ENCODE results near the gene RMI2.

The RMI2 gene

GRCh38 chr16:11329891-11330290 lies 15.4 kb upstream of the RMI2 start:
- Histone ChIP-seq H3K36me3 (ENCODE audit: insufficient read depth, low read length) (no peaks in the 10 kb centered on the region), H3K4me1 (ENCODE audit: insufficient read depth, low read length) (peaks cover 17% of the 10 kb centered on the region), H3K9ac (ENCODE audit: low read depth, low read length) (no peak overlapping the region), H3K9me3 (ENCODE audit: control insufficient read depth, insufficient read depth, low read length) (peaks cover 5% of the 10 kb centered on the region)

- peaks cover 17% of the 10 kb centered on the region for H3K4me1 ChIP-seq (ENCODE audit: insufficient read depth, low read length)
- H3K36me3 ChIP-seq (ENCODE audit: insufficient read depth, low read length) = no peaks in the 10 kb centered on the region
- H3K9me3 ChIP-seq (ENCODE audit: control insufficient read depth, insufficient read depth, low read length) = peaks cover 5% of the 10 kb centered on the region
- H3K9ac ChIP-seq (ENCODE audit: low read depth, low read length) = no peak overlapping the region
Observed at GRCh38 chr16:11330526-11331237, 14.6 kb upstream of the RMI2 start.

- peaks cover 8% of the 10 kb centered on the region for H3K9me3 ChIP-seq (ENCODE audit: control insufficient read depth, insufficient read depth, low read length)
- H3K9ac ChIP-seq (ENCODE audit: low read depth, low read length) = no peak overlapping the region
- H3K4me1 ChIP-seq (ENCODE audit: insufficient read depth, low read length) = peaks cover 15% of the 10 kb centered on the region
- H3K36me3 ChIP-seq (ENCODE audit: insufficient read depth, low read length) = no peaks in the 10 kb centered on the region
Observed at GRCh38 chr16:11331967-11332366, 13.3 kb upstream of the RMI2 start.

- no peaks in the 10 kb centered on the region for H3K36me3 ChIP-seq (ENCODE audit: insufficient read depth, low read length)
- no peak overlapping the region for H3K9ac ChIP-seq (ENCODE audit: low read depth, low read length)
- peaks cover 10% of the 10 kb centered on the region for H3K4me1 ChIP-seq (ENCODE audit: insufficient read depth, low read length)
- peaks cover 8% of the 10 kb centered on the region for H3K9me3 ChIP-seq (ENCODE audit: control insufficient read depth, insufficient read depth, low read length)
Observed at GRCh38 chr16:11333010-11333409, 12.2 kb upstream of the RMI2 start.

- Histone ChIP-seq H3K4me1 (ENCODE audit: insufficient read depth, low read length) (peaks cover 10% of the 10 kb centered on the region), H3K9ac (ENCODE audit: low read depth, low read length) (no peak overlapping the region), H3K36me3 (ENCODE audit: insufficient read depth, low read length) (no peaks in the 10 kb centered on the region), H3K9me3 (ENCODE audit: control insufficient read depth, insufficient read depth, low read length) (peaks cover 8% of the 10 kb centered on the region)
Observed at GRCh38 chr16:11333702-11334101, 11.6 kb upstream of the RMI2 start.

- Histone ChIP-seq H3K36me3 (ENCODE audit: insufficient read depth, low read length) (no peaks in the 10 kb centered on the region), H3K4me1 (ENCODE audit: insufficient read depth, low read length) (peaks cover 4% of the 10 kb centered on the region; the same call in 1 of the 2 replicates), H3K9ac (ENCODE audit: low read depth, low read length) (no peak overlapping the region), H3K9me3 (ENCODE audit: control insufficient read depth, insufficient read depth, low read length) (peaks cover 8% of the 10 kb centered on the region)
Observed at GRCh38 chr16:11334831-11335404, 10.3 kb upstream of the RMI2 start.

GRCh38 chr16:11339075-11339474 lies 6.2 kb upstream of the RMI2 start:
- H3K36me3 ChIP-seq (ENCODE audit: insufficient read depth, low read length) = no peaks in the 10 kb centered on the region

GRCh38 chr16:11340710-11341109 lies 4.5 kb upstream of the RMI2 start:
- Histone ChIP-seq H3K36me3 (ENCODE audit: insufficient read depth, low read length) (no peaks in the 10 kb centered on the region), H3K9me3 (ENCODE audit: control insufficient read depth, insufficient read depth, low read length) (peaks cover 3% of the 10 kb centered on the region; the same call in 1 of the 2 replicates), H3K9ac (ENCODE audit: low read depth, low read length) (no peak overlapping the region), H3K4me1 (ENCODE audit: insufficient read depth, low read length) (peaks cover 4% of the 10 kb centered on the region)

More at GRCh38 chr16:11339075-11339474, 6.2 kb upstream of the RMI2 start:
- no peak overlapping the region for H3K9ac ChIP-seq (ENCODE audit: low read depth, low read length)
- peaks cover 4% of the 10 kb centered on the region for H3K4me1 ChIP-seq (ENCODE audit: insufficient read depth, low read length)
- H3K9me3 ChIP-seq (ENCODE audit: control insufficient read depth, insufficient read depth, low read length) = peaks cover 8% of the 10 kb centered on the region

GRCh38 chr16:11341371-11341770 lies 3.9 kb upstream of the RMI2 start:
- Histone ChIP-seq H3K9me3 (ENCODE audit: control insufficient read depth, insufficient read depth, low read length) (peaks cover 3% of the 10 kb centered on the region; the same call in 1 of the 2 replicates), H3K9ac (ENCODE audit: low read depth, low read length) (no peak overlapping the region), H3K36me3 (ENCODE audit: insufficient read depth, low read length) (no peaks in the 10 kb centered on the region), H3K4me1 (ENCODE audit: insufficient read depth, low read length) (peaks cover 4% of the 10 kb centered on the region)

- Histone ChIP-seq H3K36me3 (ENCODE audit: insufficient read depth, low read length) (no peaks in the 10 kb centered on the region), H3K9ac (ENCODE audit: low read depth, low read length) (no peak overlapping the region), H3K4me1 (ENCODE audit: insufficient read depth, low read length) (peaks cover 8% of the 10 kb centered on the region), H3K9me3 (ENCODE audit: control insufficient read depth, insufficient read depth, low read length) (no peaks in the 10 kb centered on the region)
Observed at GRCh38 chr16:11342021-11342855, 3.0 kb upstream of the RMI2 start.

- peaks cover 15% of the 10 kb centered on the region; the same call in 1 of the 2 replicates for H3K4me1 ChIP-seq (ENCODE audit: insufficient read depth, low read length)
- no peak overlapping the region for H3K9ac ChIP-seq (ENCODE audit: low read depth, low read length)
- no peaks in the 10 kb centered on the region for H3K9me3 ChIP-seq (ENCODE audit: control insufficient read depth, insufficient read depth, low read length)
- H3K36me3 ChIP-seq (ENCODE audit: insufficient read depth, low read length) = no peaks in the 10 kb centered on the region
Observed at GRCh38 chr16:11346700-11347319, 1.6 kb downstream of the RMI2 start.

- Histone ChIP-seq H3K4me1 (ENCODE audit: insufficient read depth, low read length) (peaks cover 15% of the 10 kb centered on the region; the same call in 1 of the 2 replicates), H3K9ac (ENCODE audit: low read depth, low read length) (no peak overlapping the region)
Observed at GRCh38 chr16:11347831-11348230, 2.6 kb downstream of the RMI2 start.

GRCh38 chr16:11348737-11349598 lies 3.7 kb downstream of the RMI2 start:
- H3K4me1 ChIP-seq (ENCODE audit: insufficient read depth, low read length) = peaks cover 15% of the 10 kb centered on the region; the same call in 1 of the 2 replicates
- no peak overlapping the region for H3K9ac ChIP-seq (ENCODE audit: low read depth, low read length)
- no peaks in the 10 kb centered on the region for H3K9me3 ChIP-seq (ENCODE audit: control insufficient read depth, insufficient read depth, low read length)
- H3K36me3 ChIP-seq (ENCODE audit: insufficient read depth, low read length) = no peaks in the 10 kb centered on the region

More at GRCh38 chr16:11347831-11348230, 2.6 kb downstream of the RMI2 start:
- H3K36me3 ChIP-seq (ENCODE audit: insufficient read depth, low read length) = no peaks in the 10 kb centered on the region
- no peaks in the 10 kb centered on the region for H3K9me3 ChIP-seq (ENCODE audit: control insufficient read depth, insufficient read depth, low read length)
